CD4-positive, alpha-beta T cell treated with Interleukin-2 at 100 ng/mL for 4 hours (primary cell): ENCODE measurements around the gene TEAD3.
A peak's percentile ranks its signal among the peaks of the same experiment; 100 is the strongest.

Source experiments
- DNase-seq: peaks from one replicate; pipeline ENCODE4 v3.0.0-alpha.2; 2020; ENCODE audit warnings: low spot score

TEAD3 gene

GRCh38 chr6:35512006-35512405, 15.1 kb upstream of the TEAD3 start:
- DNase-seq = no peak

GRCh38 chr6:35511562-35511941, 14.7 kb upstream of the TEAD3 start:
- DNase-seq = no peak

- no peak for DNase-seq
Observed at GRCh38 chr6:35510916-35511561, 14.2 kb upstream of the TEAD3 start.

GRCh38 chr6:35508542-35508941, 11.7 kb upstream of the TEAD3 start:
- DNase-seq = no peak

GRCh38 chr6:35508027-35508426, 11.1 kb upstream of the TEAD3 start:
- DNase-seq = no peak

GRCh38 chr6:35507221-35507620, 10.3 kb upstream of the TEAD3 start:
- no peak for DNase-seq

- no peak for DNase-seq
Observed at GRCh38 chr6:35506536-35506935, 9.7 kb upstream of the TEAD3 start.

- no peak for DNase-seq
Observed at GRCh38 chr6:35505999-35506412, 9.1 kb upstream of the TEAD3 start.

GRCh38 chr6:35503534-35503933, 6.7 kb upstream of the TEAD3 start:
- DNase-seq = no peak

- no peak for DNase-seq
Observed at GRCh38 chr6:35501784-35502183, 4.9 kb upstream of the TEAD3 start.

- no peak for DNase-seq
Observed at GRCh38 chr6:35500782-35501181, 3.9 kb upstream of the TEAD3 start.

- DNase-seq = no peak
Observed at GRCh38 chr6:35499372-35499771, 2.5 kb upstream of the TEAD3 start.

- DNase-seq = no peak
Observed at GRCh38 chr6:35498422-35499067, 1.7 kb upstream of the TEAD3 start.

GRCh38 chr6:35497571-35498421, 917 bp upstream of the TEAD3 start:
- DNase-seq = peak; percentile 33

GRCh38 chr6:35496036-35496840, 641 bp downstream of the TEAD3 start:
- no peak for DNase-seq

GRCh38 chr6:35495258-35496035, 1.4 kb downstream of the TEAD3 start:
- DNase-seq = no peak

- DNase-seq = no peak
Observed at GRCh38 chr6:35494161-35494563, 2.7 kb downstream of the TEAD3 start.

GRCh38 chr6:35493307-35493983, 3.4 kb downstream of the TEAD3 start:
- no peak for DNase-seq

- no peak for DNase-seq
Observed at GRCh38 chr6:35492974-35493284, 4.0 kb downstream of the TEAD3 start.

- DNase-seq = no peak
Observed at GRCh38 chr6:35492258-35492973, 4.5 kb downstream of the TEAD3 start.
